Measurements from ENCODE around the gene GFOD1.

DNA sequence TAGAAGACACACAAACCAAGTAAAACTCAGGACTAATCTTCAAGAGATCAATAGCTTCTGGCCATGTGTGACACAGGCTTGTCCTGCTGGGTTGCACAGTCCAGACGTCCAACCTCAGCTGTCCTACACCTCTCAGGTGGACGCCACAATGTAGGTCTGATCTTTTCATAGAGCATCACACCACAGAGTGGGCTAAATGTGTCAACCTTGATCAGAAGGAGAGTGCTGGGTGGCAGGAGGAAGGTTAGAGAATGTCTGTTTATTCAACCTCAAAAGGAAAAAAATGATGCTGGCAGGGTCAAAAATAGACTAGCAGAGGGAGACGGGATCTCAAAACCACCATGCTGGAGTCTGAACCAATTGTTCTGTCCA, 41.7 kb downstream of the GFOD1 start:
- TF ChIP-seq, protein P1, sequence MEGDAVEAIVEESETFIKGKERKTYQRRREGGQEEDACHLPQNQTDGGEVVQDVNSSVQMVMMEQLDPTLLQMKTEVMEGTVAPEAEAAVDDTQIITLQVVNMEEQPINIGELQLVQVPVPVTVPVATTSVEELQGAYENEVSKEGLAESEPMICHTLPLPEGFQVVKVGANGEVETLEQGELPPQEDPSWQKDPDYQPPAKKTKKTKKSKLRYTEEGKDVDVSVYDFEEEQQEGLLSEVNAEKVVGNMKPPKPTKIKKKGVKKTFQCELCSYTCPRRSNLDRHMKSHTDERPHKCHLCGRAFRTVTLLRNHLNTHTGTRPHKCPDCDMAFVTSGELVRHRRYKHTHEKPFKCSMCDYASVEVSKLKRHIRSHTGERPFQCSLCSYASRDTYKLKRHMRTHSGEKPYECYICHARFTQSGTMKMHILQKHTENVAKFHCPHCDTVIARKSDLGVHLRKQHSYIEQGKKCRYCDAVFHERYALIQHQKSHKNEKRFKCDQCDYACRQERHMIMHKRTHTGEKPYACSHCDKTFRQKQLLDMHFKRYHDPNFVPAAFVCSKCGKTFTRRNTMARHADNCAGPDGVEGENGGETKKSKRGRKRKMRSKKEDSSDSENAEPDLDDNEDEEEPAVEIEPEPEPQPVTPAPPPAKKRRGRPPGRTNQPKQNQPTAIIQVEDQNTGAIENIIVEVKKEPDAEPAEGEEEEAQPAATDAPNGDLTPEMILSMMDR (conservative IDR thresholded peaks at IDR 0.05) = no peak
- no peak for TF ChIP-seq EZH2 (IDR thresholded peaks at IDR 0.05; ENCODE audit: low read depth)
